ENCODE results near the gene UCN3.

UCN3 gene

GRCh38 chr10:5413012-5413938 is 48.5 kb downstream of the UCN3 start:
- peak overlapping the region; percentile 66 for H3K4me3 ChIP-seq (replicated peaks; ENCODE audit: low read depth, low read length)
- DNase-seq (ENCODE audit: low read depth): peak; percentile 71
- no peak for TF ChIP-seq CTCF (IDR thresholded peaks at IDR 0.05; ENCODE audit: low read length, missing control alignments)

DNA sequence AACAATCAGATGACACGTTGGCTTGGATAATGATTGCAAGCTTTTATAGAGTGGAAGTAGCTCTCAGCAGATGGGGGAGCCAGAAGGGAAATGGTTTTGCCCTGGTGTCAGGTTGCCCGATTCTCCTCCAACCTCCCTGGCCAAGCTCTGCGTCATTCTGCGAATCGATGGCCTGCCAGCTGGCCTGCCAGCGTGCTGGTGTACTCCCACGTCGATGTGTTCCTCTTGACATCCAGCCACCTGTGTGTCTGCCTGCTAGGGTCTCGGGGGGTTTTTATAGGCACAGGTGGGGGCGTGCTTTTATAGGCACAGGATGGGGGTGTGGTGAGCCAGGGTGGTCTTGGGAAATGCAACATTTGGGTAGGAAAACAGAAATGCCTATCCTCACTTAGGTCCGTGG is 52.2 kb downstream of the UCN3 start:
- H3K4me3 ChIP-seq (replicated peaks; ENCODE audit: low read depth, low read length): no peak overlapping the region
- DNase-seq (ENCODE audit: low read depth): no peak
- no peak for TF ChIP-seq CTCF (IDR thresholded peaks at IDR 0.05; ENCODE audit: low read length, missing control alignments)

- no peak for DNase-seq (ENCODE audit: low read depth)
- no peak for TF ChIP-seq CTCF (IDR thresholded peaks at IDR 0.05; ENCODE audit: low read length, missing control alignments)
- no peak overlapping the region for H3K4me3 ChIP-seq (replicated peaks; ENCODE audit: low read depth, low read length)
Observed at GRCh38 chr10:5418584-5418983, 53.8 kb downstream of the UCN3 start.

DNA sequence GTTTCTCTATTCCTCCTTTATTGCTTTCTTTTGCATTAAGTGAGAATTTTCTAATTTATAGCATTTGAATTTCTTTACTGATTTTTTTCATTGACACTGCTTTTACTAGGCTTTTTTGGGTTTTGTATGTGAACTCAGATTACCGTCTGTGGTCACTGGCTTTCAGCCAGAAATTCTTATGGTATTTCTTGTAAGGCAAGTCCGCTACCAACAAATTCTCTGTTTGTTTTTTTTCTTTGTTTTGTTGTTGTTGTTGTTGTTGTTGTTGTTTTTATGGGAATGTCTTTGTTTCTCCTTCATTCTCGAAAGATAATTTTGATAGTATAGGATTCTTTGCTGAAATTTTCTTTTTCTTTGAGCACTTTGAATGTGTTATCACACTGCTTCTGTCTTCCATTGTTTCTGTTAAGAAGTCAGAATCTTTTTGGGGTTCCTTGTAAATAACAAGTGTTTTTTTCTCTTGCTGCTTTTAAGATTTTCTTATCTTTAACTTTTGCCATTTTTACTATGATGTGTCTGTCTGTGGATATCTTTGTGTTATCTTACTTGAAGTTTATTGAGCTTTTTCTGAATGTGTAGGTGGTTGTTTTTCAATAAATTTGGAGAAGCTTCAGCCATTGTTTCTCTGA is 54.8 kb downstream of the UCN3 start:
- no peak for TF ChIP-seq CTCF (IDR thresholded peaks at IDR 0.05; ENCODE audit: low read length, missing control alignments)
- no peak overlapping the region for H3K4me3 ChIP-seq (replicated peaks; ENCODE audit: low read depth, low read length)
- no peak for DNase-seq (ENCODE audit: low read depth)

GRCh38 chr10:5423771-5424170 is 59.0 kb downstream of the UCN3 start:
- no peak for DNase-seq (ENCODE audit: low read depth)
- no peak overlapping the region for H3K4me3 ChIP-seq (replicated peaks; ENCODE audit: low read depth, low read length)

More at GRCh38 chr10:5423771-5424170, 59.0 kb downstream of the UCN3 start:
- TF ChIP-seq CTCF (IDR thresholded peaks at IDR 0.05; ENCODE audit: low read length, missing control alignments): no peak
